Endothelial cell of umbilical vein (primary cell): ENCODE data around the gene TTC33. TPM values are rescaled to one million over a fixed set of nuclear protein-coding genes. Genes with fewer than 3 reads are reported as not detected.

Source experiments
- BruUV-seq: library from RNA; stranded (reverse); fragments of 400-500 nt; replicated peaks from 2 replicates; lab custom pipeline; 2021; lab: Mats Ljungman, UMichigan
- CTCF ChIA-PET: fragments of 300-600, 350-600 bp; sonication (Branson Sonifier 250); formaldehyde crosslinking; loops from one replicate; lab custom pipeline; 2021; ENCODE audit warnings: antibody characterized with exemption, inconsistent platforms; lab: Charles Lee
- POLR2A ChIA-PET: fragments of 300-600, 350-600 bp; sonication (Branson Sonifier 250); formaldehyde crosslinking; loops from one replicate; lab custom pipeline; 2021; ENCODE audit warnings: antibody characterized with exemption, inconsistent platforms; lab: Charles Lee
- DNase-seq: peaks from one replicate; pipeline ENCODE4 v3.0.0-alpha.2; 2011; ENCODE audit warnings: low read depth, low spot score
- FAIRE-seq: peaks from 2 replicates; lab custom pipeline; 2011; peaks lifted over from hg19 to GRCh38; lab: Jason Lieb, UNC
- H2AFZ ChIP-seq: 2 replicates; pipeline ENCODE4 v1.6.0; 2012; ENCODE audit warnings: low read depth, low read length, control low read depth, inconsistent platforms
- H3K27ac ChIP-seq: 2 replicates; pipeline ENCODE4 v1.5.1; 2011; ENCODE audit warnings: low read depth, mild to moderate bottlenecking, control low read depth, low read length, moderate library complexity; ENCODE audit not compliant: insufficient read depth
- H3K27me3 ChIP-seq, 2 experiments: 2 replicates each; pipeline versions ENCODE4 v1.6.0 to v1.6.1; 2011; ENCODE audit warnings: low read length in 2 of 2, mixed read lengths in 1 of 2; ENCODE audit not compliant: control insufficient read depth in 2 of 2, insufficient read depth in 2 of 2
- H3K36me3 ChIP-seq, 2 experiments: 2 replicates in 1 of 2; 3 replicates in 1 of 2; pipeline ENCODE4 v1.5.1; 2011; ENCODE audit warnings: low read length in 2 of 2, mild to moderate bottlenecking in 1 of 2, moderate library complexity in 1 of 2; ENCODE audit not compliant: control insufficient read depth in 2 of 2, insufficient read depth in 2 of 2; ENCODE audit errors: extremely low read depth in 1 of 2
- H3K4me1 ChIP-seq: 3 replicates; pipeline ENCODE4 v1.5.1; 2011; ENCODE audit warnings: mild to moderate bottlenecking, low read length; ENCODE audit not compliant: control insufficient read depth, insufficient read depth; ENCODE audit errors: extremely low read depth
- H3K4me2 ChIP-seq: 2 replicates; pipeline ENCODE4 v1.6.1; 2011; ENCODE audit warnings: low read length, control low read depth, mixed read lengths; ENCODE audit not compliant: insufficient read depth
- H3K4me3 ChIP-seq, 3 experiments: fragments of 200-600 bp in 1 of 3; sonication (generic), shearing (Covaris generic) in 1 of 3; replicated peaks in 1 of 3; 2 replicates each; pipeline ENCODE4 v1.5.1; 2011 to 2016; ENCODE audit warnings: control low read depth in 3 of 3, low read length in 3 of 3, mild to moderate bottlenecking in 2 of 3, inconsistent platforms in 1 of 3, low read depth in 1 of 3, moderate library complexity in 1 of 3; ENCODE audit not compliant: insufficient read depth in 1 of 3
- H3K79me2 ChIP-seq: 2 replicates; pipeline ENCODE4 v1.6.0; 2012; ENCODE audit warnings: low read length, inconsistent platforms; ENCODE audit not compliant: control insufficient read depth, insufficient read depth
- H3K9ac ChIP-seq: replicated peaks from 2 replicates; pipeline ENCODE3; 2011; ENCODE audit warnings: low read length, control low read depth; ENCODE audit not compliant: insufficient read depth; ENCODE audit errors: extremely low read depth
- H3K9me1 ChIP-seq: replicated peaks from 3 replicates; pipeline ENCODE4 v1.6.0; 2011; ENCODE audit warnings: mild to moderate bottlenecking, low read length; ENCODE audit not compliant: control insufficient read depth, insufficient read depth; ENCODE audit errors: extremely low read depth
- H3K9me3 ChIP-seq: replicated peaks from 2 replicates; pipeline ENCODE4 v1.5.1; 2012; ENCODE audit warnings: low read length, inconsistent platforms; ENCODE audit not compliant: control insufficient read depth, insufficient read depth
- H4K20me1 ChIP-seq: replicated peaks from 2 replicates; pipeline ENCODE3; 2011; ENCODE audit warnings: mild to moderate bottlenecking, low read length; ENCODE audit not compliant: control insufficient read depth, insufficient read depth; ENCODE audit errors: extremely low read depth
- CTCF ChIP-seq, 2 donors: IDR thresholded peaks; 1 replicate in 1 of 2; 2 replicates in 1 of 2; pipeline ENCODE4 v1.5.1; 2011; ENCODE audit warnings: low read length in 2 of 2, mild to moderate bottlenecking in 2 of 2, moderate library complexity in 2 of 2, control low read depth in 1 of 2, inconsistent platforms in 1 of 2, low read depth in 1 of 2; ENCODE audit not compliant: insufficient read depth in 1 of 2; ENCODE audit errors: extremely low read depth in 1 of 2
- EZH2 ChIP-seq: IDR thresholded peaks from 2 replicates; pipeline ENCODE4 v1.6.1; 2012; ENCODE audit warnings: borderline replicate concordance, low read depth, mild to moderate bottlenecking, moderate library complexity, low read length, inconsistent platforms; ENCODE audit not compliant: severe bottlenecking
- FOS ChIP-seq: IDR thresholded peaks from 2 replicates; pipeline ENCODE4 v1.6.1; 2011; ENCODE audit warnings: mild to moderate bottlenecking, low read length, moderate library complexity, borderline replicate concordance; ENCODE audit not compliant: insufficient read depth
- GATA2 ChIP-seq: IDR thresholded peaks from 2 replicates; pipeline ENCODE4 v1.7.0; 2011; ENCODE audit warnings: low read depth, mild to moderate bottlenecking, moderate library complexity, mixed read lengths, low read length; ENCODE audit not compliant: insufficient read length, insufficient read depth
- JUN ChIP-seq: IDR thresholded peaks from 2 replicates; pipeline ENCODE4 v1.6.1; 2011; ENCODE audit warnings: borderline replicate concordance, low read depth; ENCODE audit not compliant: insufficient read length, insufficient read depth
- MAX ChIP-seq: IDR thresholded peaks from 2 replicates; pipeline ENCODE4 v1.6.1; 2011; ENCODE audit not compliant: insufficient read depth, insufficient read length
- MYC ChIP-seq: IDR thresholded peaks from one replicate; pipeline ENCODE4 v1.6.1; 2011; ENCODE audit warnings: mild to moderate bottlenecking, low read depth, low read length
- POLR2A ChIP-seq: IDR thresholded peaks from 2 replicates; pipeline ENCODE4 v1.6.1; 2012; ENCODE audit warnings: low read depth, mild to moderate bottlenecking, control low read depth, low read length
- POLR2AphosphoS5 ChIP-seq: IDR thresholded peaks from 2 replicates; pipeline ENCODE4 v1.6.1; 2012; ENCODE audit warnings: low read depth, mild to moderate bottlenecking, control low read depth, low read length, moderate library complexity; ENCODE audit not compliant: insufficient read depth
- dilution Hi-C: fragments of 300-500 bp; cut with MboI; formaldehyde crosslinking; loops from one replicate; pipeline ENCODE4 v1.15.0; 2019; ENCODE audit warnings: low sequenced_read_pairs; ENCODE audit not compliant: extremely low pct_ligation_motif_present
- intact Hi-C: fragments of 100-400 bp; cut with micrococcal nuclease; formaldehyde crosslinking; loops from one replicate; pipeline ENCODE4 v1.10.0; 2022
- polyA plus RNA-seq, 4 experiments: library from polyadenylated mRNA; depleted of rRNA in 3 of 4; stranded (reverse) in 3 of 4; unstranded in 1 of 4; fragments of >200 nt; gene quantifications; 2 replicates each; pipeline versions ENCODE4 v1.2.1 to v1.2.3, GENCODE V29; 2011 to 2012; ENCODE audit warnings: missing spikeins in 1 of 4
- total RNA-seq: library from RNA; stranded (reverse); gene quantifications from 2 replicates; pipeline ENCODE4 v1.2.3, GENCODE V29; 2021

TTC33 gene
- total and polyA plus RNA-seq, 2 donors (not counting 3 experiments of a cell fraction or from before 2014, with no cell fraction given): 2.2 to 11.7 TPM

- Histone ChIP-seq H3K9me3 (no peaks in the 10 kb centered on the region), H2AFZ (no peak overlapping the region), H3K4me2 (no peak overlapping the region), H4K20me1 (no peaks in the 10 kb centered on the region), H3K79me2 (no peaks in the 10 kb centered on the region), H3K36me3 (no peaks in the 10 kb centered on the region), H3K9me1 (no peaks in the 10 kb centered on the region), H3K27ac (no peak overlapping the region), H3K4me1 (no peaks in the 10 kb centered on the region), H3K27me3 (no peaks in the 10 kb centered on the region), H3K4me3 (no peak overlapping the region), H3K9ac (no peak overlapping the region)
- ChIA-PET POLR2A (no interaction called here), CTCF (no interaction called here)
- intact Hi-C loops: no loop called here
- BruUV-seq: no TSS peak
- DNase-seq (no peak), FAIRE-seq (no peak)
- dilution Hi-C loops: no loop called here
- TF ChIP-seq POLR2AphosphoS5 (no peak), MAX (no peak), FOS (no peak), EZH2 (no peak), CTCF (IDR thresholded peaks at IDR 0.05; ENCODE audit: extremely low read depth in 1 of 2, insufficient read depth in 1 of 2, low read depth in 1 of 2, low read length in 2 of 2) (no peak), POLR2A (no peak), GATA2 (no peak), MYC (no peak), JUN (no peak)
These were observed 263.7 kb downstream of the TTC33 start for GRCh38 chr5:40492056-40492455.
